ENCODE measurements around the gene UPB1. TPM values are rescaled to one million over a fixed set of nuclear protein-coding genes. Genes with fewer than 3 reads are reported as not detected.

UPB1 gene
- total and polyA plus RNA-seq, 2 experiments from 2014 or later: 0.13 TPM; not detected in 1

- TF ChIP-seq NANOG (IDR thresholded peaks at IDR 0.05; ENCODE audit: borderline replicate concordance) (no peak), ZNF331 (CRISPR knock-in tag; IDR thresholded peaks at IDR 0.05; ENCODE audit: low read depth) (no peak), EZH2phosphoT487 (IDR thresholded peaks at IDR 0.05; ENCODE audit: unreplicated experiment) (no peak), CTCF (conservative IDR thresholded peaks at IDR 0.05; ENCODE audit: low read depth in 2 of 2) (no peak), STAT1 (IDR thresholded peaks at IDR 0.05; ENCODE audit: unreplicated experiment) (no peak), CREB1 (CRISPR knock-in tag; IDR thresholded peaks at IDR 0.05; ENCODE audit: low read depth) (no peak), EZH2 (IDR thresholded peaks at IDR 0.05; ENCODE audit: low read depth, unreplicated experiment) (no peak), POLR2AphosphoS5 (IDR thresholded peaks at IDR 0.05; ENCODE audit: low read depth) (no peak), JUNB (IDR thresholded peaks at IDR 0.05; ENCODE audit: unreplicated experiment) (no peak), ZNF462 (CRISPR knock-in tag; IDR thresholded peaks at IDR 0.05) (no peak), ZNF114 (CRISPR knock-in tag; IDR thresholded peaks at IDR 0.05) (no peak)
- TF ChIP-seq, protein P1, sequence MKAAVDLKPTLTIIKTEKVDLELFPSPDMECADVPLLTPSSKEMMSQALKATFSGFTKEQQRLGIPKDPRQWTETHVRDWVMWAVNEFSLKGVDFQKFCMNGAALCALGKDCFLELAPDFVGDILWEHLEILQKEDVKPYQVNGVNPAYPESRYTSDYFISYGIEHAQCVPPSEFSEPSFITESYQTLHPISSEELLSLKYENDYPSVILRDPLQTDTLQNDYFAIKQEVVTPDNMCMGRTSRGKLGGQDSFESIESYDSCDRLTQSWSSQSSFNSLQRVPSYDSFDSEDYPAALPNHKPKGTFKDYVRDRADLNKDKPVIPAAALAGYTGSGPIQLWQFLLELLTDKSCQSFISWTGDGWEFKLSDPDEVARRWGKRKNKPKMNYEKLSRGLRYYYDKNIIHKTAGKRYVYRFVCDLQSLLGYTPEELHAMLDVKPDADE (IDR thresholded peaks at IDR 0.05): no peak
- TF ChIP-seq, protein P2, sequence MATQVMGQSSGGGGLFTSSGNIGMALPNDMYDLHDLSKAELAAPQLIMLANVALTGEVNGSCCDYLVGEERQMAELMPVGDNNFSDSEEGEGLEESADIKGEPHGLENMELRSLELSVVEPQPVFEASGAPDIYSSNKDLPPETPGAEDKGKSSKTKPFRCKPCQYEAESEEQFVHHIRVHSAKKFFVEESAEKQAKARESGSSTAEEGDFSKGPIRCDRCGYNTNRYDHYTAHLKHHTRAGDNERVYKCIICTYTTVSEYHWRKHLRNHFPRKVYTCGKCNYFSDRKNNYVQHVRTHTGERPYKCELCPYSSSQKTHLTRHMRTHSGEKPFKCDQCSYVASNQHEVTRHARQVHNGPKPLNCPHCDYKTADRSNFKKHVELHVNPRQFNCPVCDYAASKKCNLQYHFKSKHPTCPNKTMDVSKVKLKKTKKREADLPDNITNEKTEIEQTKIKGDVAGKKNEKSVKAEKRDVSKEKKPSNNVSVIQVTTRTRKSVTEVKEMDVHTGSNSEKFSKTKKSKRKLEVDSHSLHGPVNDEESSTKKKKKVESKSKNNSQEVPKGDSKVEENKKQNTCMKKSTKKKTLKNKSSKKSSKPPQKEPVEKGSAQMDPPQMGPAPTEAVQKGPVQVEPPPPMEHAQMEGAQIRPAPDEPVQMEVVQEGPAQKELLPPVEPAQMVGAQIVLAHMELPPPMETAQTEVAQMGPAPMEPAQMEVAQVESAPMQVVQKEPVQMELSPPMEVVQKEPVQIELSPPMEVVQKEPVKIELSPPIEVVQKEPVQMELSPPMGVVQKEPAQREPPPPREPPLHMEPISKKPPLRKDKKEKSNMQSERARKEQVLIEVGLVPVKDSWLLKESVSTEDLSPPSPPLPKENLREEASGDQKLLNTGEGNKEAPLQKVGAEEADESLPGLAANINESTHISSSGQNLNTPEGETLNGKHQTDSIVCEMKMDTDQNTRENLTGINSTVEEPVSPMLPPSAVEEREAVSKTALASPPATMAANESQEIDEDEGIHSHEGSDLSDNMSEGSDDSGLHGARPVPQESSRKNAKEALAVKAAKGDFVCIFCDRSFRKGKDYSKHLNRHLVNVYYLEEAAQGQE (IDR thresholded peaks at IDR 0.05; ENCODE audit: unreplicated experiment): no peak
- Mint-ChIP-seq H3K9me3 (no peaks in the 10 kb centered on the region), H3K27me3 (ENCODE audit: insufficient read depth, low read depth, poor library complexity) (peaks cover 4% of the 10 kb centered on the region), H3K4me3 (no peak overlapping the region), H3K36me3 (ENCODE audit: low read depth) (no peaks in the 10 kb centered on the region), H3K27ac (no peak overlapping the region), H3K4me1 (peaks cover 8% of the 10 kb centered on the region)
- no peaks in the 10 kb centered on the region for H3F3A ChIP-seq (replicated peaks; ENCODE audit: low read depth)
- no peaks in the 10 kb centered on the region for H4K20me1 ChIP-seq (replicated peaks; ENCODE audit: insufficient read depth)
- H3K4me1 ChIP-seq (ENCODE audit: insufficient read depth): peaks cover 4% of the 10 kb centered on the region; the same call in 1 of the 2 replicates
- H3K4me3 ChIP-seq: no peak overlapping the region
- no peaks in the 10 kb centered on the region for H3K27me3 ChIP-seq (ENCODE audit: insufficient read depth)
- H3K27ac ChIP-seq (ENCODE audit: low read depth): no peak overlapping the region
- H3K9me2 ChIP-seq (ENCODE audit: insufficient read depth): no peaks in the 10 kb centered on the region
- no peak overlapping the region for H3K4me2 ChIP-seq
- no peaks in the 10 kb centered on the region for H3K36me3 ChIP-seq (ENCODE audit: insufficient read depth)
- no peak overlapping the region for H2AFZ ChIP-seq
- no peak for DNase-seq (ENCODE audit: low spot score)
- no peak for ATAC-seq
- H3K79me2 ChIP-seq (replicated peaks; ENCODE audit: insufficient read depth): no peaks in the 10 kb centered on the region
Observed at GRCh38 chr22:24455039-24455438, 40.1 kb upstream of the UPB1 start.
